ENCODE measurements around the gene NOD2.

DNA sequence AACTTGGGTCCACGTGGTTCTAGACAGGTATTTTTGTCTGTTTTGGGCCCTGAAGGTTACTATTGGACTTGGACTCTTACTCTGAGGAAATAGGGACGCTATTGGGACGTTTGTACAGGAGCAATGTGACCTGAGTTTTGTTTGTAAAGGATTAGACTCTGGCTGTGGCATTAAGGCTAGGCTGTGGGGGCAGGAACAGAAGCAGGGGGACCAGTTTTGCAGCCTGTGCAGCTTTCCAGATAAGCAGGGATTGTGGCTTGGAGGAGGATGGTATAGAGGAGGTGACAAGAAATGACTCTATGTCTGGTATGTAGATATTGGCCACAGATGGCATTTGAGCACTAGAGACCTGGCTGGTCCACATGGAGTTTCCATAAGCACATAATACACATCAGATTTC is 12.8 kb downstream of the NOD2 start:
- TF ChIP-seq EZH2 (IDR thresholded peaks at IDR 0.05; ENCODE audit: insufficient read depth, poor library complexity, severe bottlenecking) (no peak), EZH2phosphoT487 (IDR thresholded peaks at IDR 0.05; ENCODE audit: insufficient read depth, low read depth) (no peak)
